CD4-positive, alpha-beta T cell treated with Interleukin-15 for 4 hours (primary cell): ENCODE measurements around the gene NSUN6.

Experiments used
- DNase-seq: peaks from one replicate; pipeline ENCODE4 v3.0.0-alpha.2; 2020; ENCODE audit warnings: low spot score

NSUN6 gene

DNA sequence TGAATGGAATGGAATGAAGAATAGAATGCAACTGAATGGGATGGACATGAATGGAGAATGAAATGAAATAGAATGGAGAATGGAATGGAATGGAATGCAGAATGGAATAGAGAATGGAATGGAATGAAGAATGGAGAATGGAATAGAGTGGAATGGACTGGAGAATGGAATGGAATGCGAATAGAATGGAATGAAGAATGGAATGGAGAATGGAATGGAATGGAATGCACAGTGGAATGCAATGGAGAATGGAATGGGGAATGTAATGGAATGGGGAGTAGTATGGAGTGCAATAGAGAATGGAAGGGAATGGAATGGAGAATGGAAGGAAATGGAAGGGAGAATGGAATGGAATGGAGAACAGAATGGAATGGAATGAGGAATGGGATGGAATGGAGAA lies 93.4 kb downstream of the NSUN6 start:
- no peak for DNase-seq

DNA sequence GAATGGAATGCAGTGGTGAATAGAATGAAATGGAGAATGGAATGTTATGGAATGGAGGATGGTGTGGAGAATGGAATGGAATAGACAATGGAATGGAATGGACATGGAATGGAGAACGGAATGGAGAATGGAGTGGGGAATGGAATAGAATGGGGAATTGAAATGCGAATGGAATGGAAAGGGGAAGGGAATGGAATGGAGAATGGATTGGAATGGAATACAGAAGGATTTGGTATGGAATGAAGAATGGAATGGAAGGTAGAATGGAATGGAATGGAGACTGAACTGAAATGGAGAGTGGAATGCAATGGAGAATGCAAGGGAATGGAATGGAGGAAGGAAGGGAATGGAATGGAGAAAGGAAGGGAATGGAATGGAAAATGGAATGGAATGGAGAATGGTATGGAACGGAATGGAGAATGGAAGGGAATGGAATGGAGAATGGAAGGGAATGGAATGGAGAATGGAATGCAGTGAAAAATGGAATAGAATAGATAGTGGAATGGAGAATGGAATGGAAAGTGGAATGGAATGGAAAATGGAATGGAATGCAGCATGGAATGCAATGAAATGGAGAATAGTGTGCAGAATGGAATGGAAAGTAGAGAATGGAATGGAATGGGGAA lies 94.8 kb downstream of the NSUN6 start:
- DNase-seq = no peak

DNA sequence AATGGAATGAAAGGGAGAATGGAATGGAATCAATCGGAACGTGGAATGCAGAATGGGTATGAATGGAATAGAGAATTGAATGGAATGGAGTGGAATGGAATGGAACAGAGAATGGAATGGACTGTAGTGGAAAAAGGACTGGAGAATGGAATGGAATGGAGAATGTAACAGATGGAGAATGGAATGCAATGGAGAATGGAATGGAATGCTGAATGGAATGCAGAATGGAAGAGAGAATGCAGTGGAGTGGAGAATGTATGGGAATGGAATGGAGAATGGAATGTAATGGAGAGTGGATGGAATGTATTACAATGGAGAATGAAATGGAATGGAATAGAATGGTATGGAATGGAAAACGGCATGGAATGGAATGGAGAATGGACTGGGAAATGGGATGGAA lies 96.9 kb downstream of the NSUN6 start:
- no peak for DNase-seq

DNA sequence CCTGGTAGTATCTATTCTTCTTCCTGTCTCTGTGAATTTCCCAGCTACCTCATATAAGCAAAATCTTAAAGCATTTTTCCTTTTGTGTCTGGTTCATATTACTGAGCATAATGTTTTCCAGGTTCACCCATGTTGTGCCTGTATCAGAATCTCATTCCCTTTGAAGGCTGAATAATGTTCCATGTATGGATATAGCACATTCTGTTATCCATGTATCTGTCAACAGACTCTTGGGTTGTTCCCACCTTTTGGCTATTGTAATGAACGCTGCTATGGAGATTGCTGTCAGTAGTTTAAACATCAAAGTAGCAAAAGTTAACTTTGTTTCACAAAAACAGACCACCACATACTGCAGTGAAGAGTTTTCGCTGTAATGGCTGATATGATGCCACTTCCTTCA lies 99.9 kb downstream of the NSUN6 start:
- no peak for DNase-seq

- DNase-seq = no peak
Measured at GRCh38 chr10:18549105-18549504, 102.3 kb downstream of the NSUN6 start.

GRCh38 chr10:18545621-18546305 lies 105.6 kb downstream of the NSUN6 start:
- DNase-seq = no peak

DNA sequence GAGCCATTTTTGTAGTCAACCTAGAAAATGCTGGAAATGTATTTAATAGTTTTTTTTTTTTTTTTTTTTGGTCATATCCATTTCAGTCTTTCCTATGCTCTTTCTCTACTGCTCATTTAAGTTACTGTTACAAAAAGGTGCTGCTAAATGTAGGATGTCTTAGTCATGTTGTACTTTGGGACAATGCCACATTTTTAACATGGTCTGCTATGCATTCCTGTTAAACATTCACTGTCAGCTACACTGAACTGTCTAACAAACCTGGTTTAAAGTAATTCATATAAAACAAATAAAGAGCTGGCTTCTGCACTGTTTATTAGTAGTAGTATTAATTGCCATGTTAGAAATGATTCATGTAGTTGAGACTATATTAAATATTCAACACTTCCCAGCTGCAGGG lies 108.6 kb downstream of the NSUN6 start:
- DNase-seq = no peak

- no peak for DNase-seq
Measured at GRCh38 chr10:18540195-18540594, 111.2 kb downstream of the NSUN6 start.

GRCh38 chr10:18539335-18539734 lies 112.1 kb downstream of the NSUN6 start:
- no peak for DNase-seq

- DNase-seq = no peak
Measured at GRCh38 chr10:18533896-18534295, 117.5 kb downstream of the NSUN6 start.

GRCh38 chr10:18532881-18533535 lies 118.4 kb downstream of the NSUN6 start:
- no peak for DNase-seq

DNA sequence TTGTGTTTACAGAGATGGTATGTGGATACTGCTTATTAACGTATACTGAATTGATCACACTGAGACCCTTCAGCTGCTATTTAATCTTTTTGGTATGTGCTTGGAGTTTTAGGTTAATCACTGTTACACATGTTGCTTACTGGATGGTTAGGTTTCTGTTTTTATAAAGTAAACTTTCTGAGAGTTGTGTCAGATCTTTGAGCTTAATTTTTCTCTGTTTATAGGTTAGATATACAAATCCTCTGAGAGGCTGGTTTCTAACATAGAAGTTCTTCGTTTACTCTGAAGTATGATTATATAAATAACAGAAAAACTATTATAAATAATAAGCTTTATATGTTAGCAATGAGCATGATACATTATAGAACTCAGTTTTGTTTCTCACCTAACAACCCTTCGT lies 123.1 kb downstream of the NSUN6 start:
- no peak for DNase-seq

DNA sequence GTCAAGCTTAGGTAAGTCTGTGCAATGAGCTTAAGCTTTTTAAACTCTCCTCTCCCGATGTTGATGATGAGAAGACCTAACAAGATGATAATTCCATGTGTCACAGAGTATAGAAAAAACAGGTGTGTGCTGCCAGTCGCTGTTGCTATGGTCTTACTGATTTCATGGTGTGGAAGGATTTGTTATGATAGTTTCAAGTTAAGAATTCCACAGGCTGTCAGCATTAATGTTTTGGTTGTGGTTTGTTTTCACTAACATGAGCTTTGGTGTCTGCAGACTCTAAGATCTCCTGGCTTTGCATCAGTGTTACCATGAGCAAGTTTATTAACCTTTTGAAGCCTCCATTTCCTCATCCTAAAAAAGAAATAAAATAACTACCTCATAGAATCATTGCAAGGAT lies 123.7 kb downstream of the NSUN6 start:
- DNase-seq = no peak

DNA sequence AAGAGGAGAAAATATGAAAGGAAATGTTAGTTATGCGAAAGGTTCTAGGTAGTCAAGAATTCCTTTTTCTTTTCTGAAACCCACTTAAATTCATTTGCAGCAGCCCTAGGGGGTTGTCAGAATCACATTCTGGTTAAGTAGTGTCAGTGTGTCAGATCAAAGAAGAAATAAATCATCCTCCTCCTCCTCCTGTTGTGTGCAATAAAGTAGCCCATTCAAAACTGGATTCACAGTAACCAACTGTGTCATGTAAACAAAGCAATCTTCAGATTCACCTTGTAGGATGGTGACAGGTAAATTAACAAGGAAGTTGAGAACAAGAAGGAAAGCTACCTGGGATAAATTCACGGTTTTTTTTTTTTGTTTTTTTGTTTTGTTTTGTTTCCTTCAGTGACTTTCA lies 127.5 kb downstream of the NSUN6 start:
- DNase-seq = no peak

DNA sequence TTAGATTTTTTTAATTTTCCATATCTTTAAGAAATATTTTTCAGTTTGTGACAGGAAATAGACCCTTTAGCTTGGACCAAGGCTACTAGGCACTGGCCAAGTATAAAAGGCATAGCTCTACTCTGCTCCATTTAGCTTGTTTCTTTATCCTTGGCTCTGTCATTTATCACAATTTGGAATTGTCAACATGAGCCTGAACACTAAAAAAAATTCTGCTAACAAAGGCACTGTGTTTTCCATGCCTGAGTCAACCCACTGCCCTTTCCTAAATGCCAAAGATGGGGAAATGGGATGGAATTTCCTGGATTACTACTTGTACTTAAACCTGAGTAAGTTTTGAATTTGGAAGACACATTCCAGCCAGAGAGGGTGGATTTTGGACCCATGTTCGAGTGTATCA lies 128.4 kb downstream of the NSUN6 start:
- DNase-seq = no peak

DNA sequence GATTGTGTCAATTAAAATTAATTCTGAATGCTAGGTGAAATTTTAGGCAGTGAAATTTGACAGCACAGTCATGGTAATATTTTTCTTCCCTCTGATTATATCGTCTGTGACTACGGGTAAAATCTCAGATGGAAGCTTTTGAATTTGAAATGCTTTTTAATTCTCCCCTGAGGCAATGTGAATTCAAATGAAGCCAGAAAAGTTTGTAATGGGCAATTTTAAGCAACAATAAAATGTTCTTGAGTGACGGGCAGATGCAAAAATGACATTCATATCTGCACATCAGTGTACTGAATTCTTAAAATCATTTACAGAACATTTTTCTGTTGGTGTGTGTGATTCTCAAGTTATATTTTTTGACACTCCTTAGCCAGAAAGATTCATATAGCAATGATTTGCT lies 134.5 kb downstream of the NSUN6 start:
- DNase-seq = no peak

DNA sequence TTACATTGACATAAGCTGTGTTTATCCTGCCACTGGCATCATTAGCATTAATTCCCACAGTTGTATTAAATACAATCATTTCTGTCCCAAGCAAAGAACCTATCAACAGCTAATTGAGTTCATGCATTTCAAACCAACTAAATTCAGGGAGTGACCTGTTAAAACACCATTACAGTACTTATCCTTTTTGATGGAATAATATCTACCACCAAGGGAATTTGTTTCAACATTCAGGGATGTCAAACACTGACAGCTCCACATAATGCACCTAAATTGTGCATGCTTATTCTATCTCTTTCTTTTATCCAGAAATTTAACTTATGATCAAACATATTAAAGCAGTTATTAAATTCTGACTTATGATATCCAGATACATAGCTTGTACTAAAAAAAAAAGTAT lies 136.8 kb downstream of the NSUN6 start:
- no peak for DNase-seq

DNA sequence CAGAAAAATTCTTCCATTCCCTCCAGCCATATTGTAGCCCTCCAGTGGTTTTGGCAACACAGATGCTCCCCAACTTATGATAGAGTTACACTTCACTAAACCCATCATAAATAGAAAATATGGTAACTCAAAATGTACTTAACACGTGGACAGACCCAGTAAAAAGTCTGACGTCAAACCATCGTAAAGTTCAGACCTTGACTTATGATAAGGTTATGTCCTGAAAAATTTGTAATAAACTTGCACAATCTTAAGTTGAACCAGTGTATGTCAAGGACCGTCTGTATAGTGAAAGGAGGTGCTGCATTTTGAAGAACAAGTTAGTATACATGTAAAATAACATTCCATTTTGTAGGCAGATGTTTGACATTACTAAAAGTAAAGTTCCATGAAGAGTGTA lies 142.8 kb downstream of the NSUN6 start:
- no peak for DNase-seq

DNA sequence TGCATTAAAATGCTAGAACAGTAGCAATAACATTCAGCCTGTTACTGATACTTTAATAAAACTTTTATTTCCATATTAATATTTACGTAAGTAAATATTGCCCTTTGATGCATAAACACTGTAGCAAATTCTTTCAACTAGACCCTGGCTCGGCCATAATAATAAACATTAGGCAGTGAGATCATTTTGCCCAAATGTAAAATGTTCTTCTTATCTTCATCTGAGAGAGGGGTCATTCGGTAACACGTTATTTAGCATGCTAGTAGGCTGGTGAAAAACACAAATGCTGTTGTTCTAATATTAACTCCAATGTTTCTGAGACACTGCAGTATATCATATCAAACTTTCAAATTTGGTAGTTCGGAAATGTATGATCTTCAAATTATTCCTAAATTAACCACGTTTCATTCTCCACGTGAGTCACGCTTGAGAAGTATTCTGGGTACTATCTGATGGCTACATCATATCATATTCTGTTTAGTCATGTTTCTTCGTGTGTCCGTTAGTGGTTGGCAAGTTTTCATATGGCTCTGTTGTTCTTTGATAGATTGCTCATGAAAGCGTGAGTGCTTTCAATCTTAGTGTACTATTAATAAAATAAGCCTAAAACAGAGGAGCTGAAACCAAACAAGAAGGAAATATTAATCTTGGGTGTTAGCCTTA lies 145.8 kb downstream of the NSUN6 start:
- no peak for DNase-seq

DNA sequence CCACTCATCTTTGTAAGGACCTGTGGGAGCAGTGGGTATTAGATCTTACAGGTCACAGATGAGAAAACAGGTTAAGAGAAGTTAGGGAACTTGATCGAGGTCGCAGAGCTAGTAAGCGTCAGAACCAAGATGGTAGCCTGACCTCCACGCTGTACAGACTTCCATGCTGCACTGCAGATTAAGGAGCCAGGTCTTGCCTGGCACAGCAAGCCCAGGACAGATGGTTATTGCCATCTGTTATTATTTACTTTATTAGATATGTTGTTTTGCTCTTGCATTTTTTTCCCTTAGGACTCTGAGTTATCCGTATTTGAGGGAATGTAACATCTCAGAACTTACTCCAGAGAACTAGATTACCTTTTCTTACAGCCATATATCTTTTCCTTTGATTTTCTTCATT lies 147.2 kb downstream of the NSUN6 start:
- DNase-seq = no peak

GRCh38 chr10:18501629-18502028 lies 149.8 kb downstream of the NSUN6 start:
- no peak for DNase-seq

DNA sequence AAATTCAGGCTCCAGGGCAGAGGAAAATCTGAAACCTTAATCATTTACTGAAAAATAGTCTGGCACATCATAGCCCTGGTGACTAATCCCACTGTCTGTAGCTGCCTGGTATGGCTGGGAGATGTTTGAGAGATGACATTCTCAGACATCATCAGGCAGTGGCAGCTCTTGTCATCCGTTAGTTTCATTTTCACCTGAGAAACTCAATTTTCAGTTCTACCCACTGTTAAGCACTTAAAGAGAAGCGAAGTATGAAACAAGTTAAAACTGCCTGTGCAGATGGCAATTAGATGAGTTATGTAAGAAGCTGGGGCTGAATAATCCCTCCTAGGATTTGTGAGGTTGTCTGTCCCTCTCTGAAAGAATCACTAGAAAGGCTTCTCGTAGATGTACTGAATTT lies 150.2 kb downstream of the NSUN6 start:
- no peak for DNase-seq

- no peak for DNase-seq
Measured at GRCh38 chr10:18500576-18500975, 150.8 kb downstream of the NSUN6 start.
